Hair follicular keratinocyte (primary cell): ENCODE measurements around the gene GMCL2. TPM values are rescaled to one million over a fixed set of nuclear protein-coding genes. Genes with fewer than 3 reads are reported as not detected.

ENCODE experiments used
- total RNA-seq: library from RNA; depleted of rRNA; stranded (reverse); fragments of >200 nt; gene quantifications from 2 replicates; pipeline ENCODE4 v1.2.3, GENCODE V29; 2015

GMCL2 gene, protein sequence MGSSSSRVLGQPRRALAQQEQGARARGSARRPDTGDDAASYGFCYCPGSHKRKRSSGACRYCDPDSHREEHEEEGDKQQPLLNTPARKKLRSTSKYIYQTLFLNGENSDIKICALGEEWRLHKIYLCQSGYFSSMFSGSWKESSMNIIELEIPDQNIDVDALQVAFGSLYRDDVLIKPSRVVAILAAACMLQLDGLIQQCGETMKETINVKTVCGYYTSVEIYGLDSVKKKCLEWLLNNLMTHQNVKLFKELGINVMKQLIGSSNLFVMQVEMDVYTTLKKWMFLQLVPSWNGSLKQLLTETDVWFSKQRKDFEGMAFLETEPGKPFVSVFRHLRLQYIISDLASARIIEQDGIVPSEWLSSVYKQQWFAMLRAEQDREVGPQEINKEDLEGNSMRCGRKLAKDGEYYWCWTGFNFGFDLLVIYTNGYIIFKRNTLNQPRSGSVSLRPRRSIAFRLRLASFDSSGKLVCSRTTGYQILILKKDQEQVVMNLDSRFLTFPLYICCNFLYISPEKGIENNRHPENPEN
- total RNA-seq = not detected in 2 replicates

DNA sequence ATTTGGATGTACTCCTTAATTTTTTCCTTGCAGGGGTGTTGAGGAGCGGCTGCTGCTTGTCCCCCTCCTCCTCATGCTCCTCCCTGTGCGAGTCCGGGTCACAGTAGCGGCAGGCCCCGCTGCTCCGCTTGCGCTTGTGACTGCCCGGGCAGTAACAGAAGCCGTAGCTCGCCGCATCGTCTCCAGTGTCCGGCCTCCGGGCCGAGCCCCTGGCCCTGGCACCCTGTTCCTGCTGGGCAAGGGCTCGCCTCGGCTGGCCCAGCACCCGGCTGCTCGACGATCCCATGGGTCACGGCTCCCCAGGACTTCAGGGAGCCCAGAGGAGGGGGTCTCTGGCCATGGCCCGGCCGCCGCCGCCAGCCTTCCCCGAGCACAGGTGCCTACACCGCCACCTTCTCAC, at the start of gene GMCL2:
TSS of gene GMCL2 (minus strand) at position 358 of the 400 bp plus-strand sequence. CDS start at position 286, 72 bp downstream.

DNA sequence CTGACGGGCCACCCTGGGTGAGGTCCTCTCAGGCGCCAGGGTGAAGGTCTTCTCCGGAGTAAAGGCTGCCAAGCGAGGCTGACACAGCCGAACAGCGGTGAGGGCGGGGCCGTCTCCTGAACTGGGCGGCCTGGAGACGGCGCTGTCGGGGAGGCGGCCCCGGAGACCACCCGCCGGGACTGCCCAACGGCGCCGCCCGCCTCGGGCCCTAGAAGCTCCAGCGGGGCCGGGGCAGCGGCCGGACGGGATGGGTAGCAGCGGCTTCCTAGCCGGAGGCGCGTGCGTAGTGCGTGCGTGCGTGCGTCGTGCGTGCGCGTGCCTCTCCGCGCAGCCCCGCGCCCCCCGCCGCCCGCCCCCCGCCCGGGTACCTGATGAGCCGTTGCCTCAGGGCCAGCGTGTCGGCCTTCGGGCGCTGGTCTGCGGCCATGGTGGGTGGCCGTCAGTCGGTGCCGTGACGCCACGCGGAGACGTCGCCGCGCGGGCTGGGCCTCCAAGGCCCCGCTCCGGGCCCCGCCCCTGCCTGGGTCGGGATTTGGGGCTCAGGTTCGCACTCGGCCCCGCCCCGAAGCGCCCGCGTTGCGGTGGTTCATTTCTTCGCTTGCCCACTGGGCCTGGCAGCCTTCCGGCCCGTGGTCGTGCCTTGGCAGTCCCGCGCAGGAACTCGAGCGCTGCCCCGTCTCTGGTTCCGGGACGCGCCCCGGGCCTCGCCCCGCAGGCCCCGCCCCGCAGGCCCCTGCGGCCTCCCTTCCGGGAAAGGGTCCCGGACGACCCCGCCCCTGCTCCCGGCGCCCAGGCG, 45.2 kb upstream of the GMCL2 start, which contains the start of gene PHYKPL:
TSS of gene PHYKPL (minus strand) at position 679 of the 796 bp plus-strand sequence. CDS start at position 427, 252 bp downstream.

DNA sequence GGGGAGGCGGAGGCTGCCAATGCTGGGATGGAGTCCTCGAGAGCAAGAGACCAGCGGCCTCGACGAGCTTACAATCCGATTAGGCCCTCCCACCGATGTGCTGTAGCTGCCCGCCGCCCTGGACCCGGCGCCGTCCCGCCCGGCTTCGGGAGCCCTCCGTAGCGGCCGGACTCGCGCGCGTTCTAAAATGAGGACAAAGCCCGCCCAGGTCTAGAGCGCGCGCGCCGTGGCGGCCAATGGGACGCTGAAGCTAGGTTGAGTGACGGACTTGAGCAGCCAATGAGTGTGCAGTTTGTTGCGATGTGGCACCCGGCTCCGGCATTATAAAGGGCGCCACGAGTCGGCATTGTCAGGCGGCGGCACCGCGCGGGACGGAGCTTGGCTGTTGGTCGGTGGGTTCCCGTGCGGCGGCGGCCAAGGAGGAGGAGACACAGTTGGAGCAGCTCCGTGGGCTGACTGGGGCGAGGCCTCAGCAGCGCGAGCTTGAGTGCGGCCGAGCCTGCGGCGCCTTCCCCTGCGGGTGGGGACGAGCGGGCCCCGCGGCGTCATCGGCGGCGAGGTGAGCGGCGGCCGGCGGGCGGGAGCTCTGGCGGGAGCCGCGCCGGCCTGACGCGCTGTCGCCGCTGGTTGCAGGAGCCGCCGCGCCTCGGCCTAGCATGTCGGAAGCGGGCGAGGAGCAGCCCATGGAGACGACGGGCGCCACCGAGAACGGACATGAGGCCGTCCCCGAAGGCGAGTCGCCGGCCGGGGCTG, 17.2 kb upstream of the GMCL2 start, which contains the start of gene HNRNPAB:
TSS of gene HNRNPAB (plus strand) at position 352 of the 753 bp plus-strand sequence. CDS start at position 657, 305 bp downstream.

DNA sequence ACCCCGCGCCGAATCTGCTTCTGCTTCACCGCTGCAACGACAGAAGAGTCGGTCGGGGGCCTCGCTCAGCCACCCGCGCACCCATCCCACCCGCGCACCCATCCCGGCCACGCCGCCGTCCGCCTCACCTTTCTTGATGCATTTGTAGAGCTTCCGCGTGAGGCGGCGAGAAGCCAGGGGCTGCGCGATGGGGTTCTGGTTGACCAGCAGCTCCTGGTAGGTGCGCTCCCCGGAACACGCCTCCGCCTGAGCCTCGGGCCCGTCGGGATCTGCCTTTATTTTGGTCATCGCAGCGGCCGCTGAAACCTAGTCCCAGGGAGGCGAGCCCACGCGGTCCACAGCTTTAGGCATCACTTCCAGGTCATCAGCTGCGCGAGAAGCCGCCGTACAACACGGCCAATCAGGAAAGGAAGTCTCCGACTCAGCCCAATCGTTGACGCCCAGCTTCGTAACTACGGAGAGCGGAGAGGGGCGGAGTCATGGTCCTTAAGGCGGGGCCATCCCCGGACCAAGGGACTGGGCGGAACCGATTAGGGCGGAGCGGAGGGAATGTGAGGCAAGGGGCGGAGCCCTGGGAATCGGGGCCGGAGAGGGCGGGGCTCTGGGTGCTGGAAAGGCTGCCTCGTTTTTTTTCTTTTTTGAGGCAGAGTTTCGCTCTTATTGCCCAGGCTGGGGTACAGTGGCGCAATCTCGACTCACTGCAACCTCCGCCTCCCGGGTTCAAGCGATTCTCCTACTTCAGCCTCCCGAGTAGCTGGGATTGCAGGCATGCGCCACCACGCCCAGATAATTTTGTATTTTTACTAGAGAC, 33.4 kb downstream of the GMCL2 start, which contains the start of gene NHP2:
TSS of gene NHP2 (minus strand) at position 356 of the 811 bp plus-strand sequence. CDS start at position 288, 68 bp downstream.

Other genes starting within 250 kb of the GMCL2 start
- gene PROP1, start 191.1 kb downstream of the GMCL2 start, total RNA-seq = not detected in 2 replicates
- gene N4BP3, start 73.8 kb downstream of the GMCL2 start, total RNA-seq = 5.3 and 6.1 TPM in 2 replicates
- 23.0 and 24.2 TPM in 2 replicates for gene RMND5B, start 56.4 kb downstream of the GMCL2 start, total RNA-seq
- gene NHP2, start 33.5 kb downstream of the GMCL2 start, total RNA-seq = 378 and 577 TPM in 2 replicates
- gene HNRNPAB, start 17.2 kb upstream of the GMCL2 start, total RNA-seq = 72.8 and 158 TPM in 2 replicates
- 9.9 and 17.6 TPM in 2 replicates for gene PHYKPL, start 45.4 kb upstream of the GMCL2 start, total RNA-seq